ENCODE measurements around the gene APOD. TPM values are rescaled to one million over a fixed set of nuclear protein-coding genes. Genes with fewer than 3 reads are reported as not detected.

Gene APOD
- polyA plus RNA-seq, 6 donors from 2014 or later = 0.25 to 3.5 (median 1.9) TPM; not detected in 1

DNA sequence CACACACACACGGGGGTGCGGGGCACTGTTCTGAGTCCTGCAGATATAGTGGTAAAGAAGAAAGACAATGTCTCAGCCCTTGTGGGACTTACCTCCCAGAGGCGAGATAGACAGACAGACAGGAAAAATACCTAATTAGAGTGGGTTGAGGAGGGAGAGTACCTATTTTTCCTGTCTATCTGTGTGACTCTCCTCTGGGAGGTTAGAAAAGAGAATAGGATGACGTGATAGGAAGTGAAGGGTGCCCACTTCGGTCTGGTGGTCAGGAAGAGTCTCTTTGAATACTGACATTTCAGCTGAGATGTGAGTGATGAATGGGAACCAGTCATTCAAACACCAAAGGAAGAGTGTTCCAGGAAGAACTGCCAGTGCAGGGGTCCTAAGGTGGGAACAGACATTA is 4.1 kb upstream of the APOD start:
- Mint-ChIP-seq H3K27me3 (no peaks in the 10 kb centered on the region), H3K4me1 (peaks cover 0 to 2% (median 0%) of the 10 kb centered on the region in 3 donors), H3K27ac (no peak overlapping the region), H3K4me3 (no peak overlapping the region), H3K36me3 (no peaks in the 10 kb centered on the region), H3K9me3 (peaks cover 0 to 4% (median 0%) of the 10 kb centered on the region in 7 donors)
- no peak for DNase-seq
- peak in 1 of 2 donors; percentile 40 for ATAC-seq (ENCODE audit: low read depth in 2 of 2)

DNA sequence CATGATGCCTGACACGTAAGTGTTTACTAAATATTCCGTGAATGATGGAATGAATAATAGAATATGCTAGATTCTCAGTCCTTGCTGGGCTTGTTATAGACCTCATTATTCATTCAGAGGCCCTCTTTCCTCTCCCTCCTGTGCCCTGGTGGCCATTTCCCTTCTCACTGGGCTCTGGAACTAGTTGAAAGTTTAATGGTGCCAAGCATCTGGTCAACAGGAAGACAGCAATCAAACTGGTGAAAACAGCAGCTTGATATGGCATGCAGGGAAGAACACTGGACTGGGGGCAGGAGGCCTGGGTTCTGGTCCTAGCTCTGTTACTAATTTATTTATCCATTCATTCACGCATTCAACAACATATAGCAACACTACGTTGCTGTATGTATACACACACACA is 3.7 kb upstream of the APOD start:
- Mint-ChIP-seq H3K4me1 (peaks cover 0 to 2% (median 0%) of the 10 kb centered on the region in 3 donors), H3K27ac (no peak overlapping the region), H3K27me3 (no peaks in the 10 kb centered on the region), H3K4me3 (no peak overlapping the region), H3K9me3 (peaks cover 0 to 4% (median 0%) of the 10 kb centered on the region in 7 donors), H3K36me3 (no peaks in the 10 kb centered on the region)
- DNase-seq (no peak), ATAC-seq (ENCODE audit: low read depth in 2 of 2) (no peak)

DNA sequence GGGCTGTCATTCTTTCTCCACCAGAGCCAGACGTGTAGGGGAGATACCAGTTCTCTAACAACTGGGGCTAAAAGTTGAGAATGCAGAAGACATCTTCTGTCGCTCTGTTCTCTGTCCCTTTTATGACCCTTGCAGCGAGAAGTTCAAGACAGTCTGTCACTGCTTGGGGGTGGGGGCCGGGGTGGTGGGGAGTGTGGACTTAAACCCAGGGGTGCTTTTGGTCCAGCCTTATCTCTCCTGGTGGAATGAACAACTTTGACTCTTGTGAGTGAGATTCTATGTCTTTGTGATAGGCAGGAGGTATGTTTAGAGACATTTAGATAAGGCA is 767 bp upstream of the APOD start:
- Mint-ChIP-seq H3K4me3 (no peak overlapping the region), H3K36me3 (no peaks in the 10 kb centered on the region), H3K9me3 (no peaks in the 10 kb centered on the region), H3K27me3 (no peaks in the 10 kb centered on the region), H3K4me1 (peaks cover 0 to 2% (median 0%) of the 10 kb centered on the region in 3 donors), H3K27ac (no peak overlapping the region)
- no peak for DNase-seq
- ATAC-seq (ENCODE audit: low read depth in 2 of 2) = no peak

- Mint-ChIP-seq H3K4me3 (no peak overlapping the region), H3K27me3 (peaks cover 0 to 4% (median 0%) of the 10 kb centered on the region in 3 donors), H3K27ac (no peak overlapping the region), H3K4me1 (peaks cover 0 to 2% (median 0%) of the 10 kb centered on the region in 3 donors), H3K36me3 (no peaks in the 10 kb centered on the region), H3K9me3 (no peaks in the 10 kb centered on the region)
- no peak for DNase-seq
- no peak for ATAC-seq (ENCODE audit: low read depth in 2 of 2)
Measured at GRCh38 chr3:195582947-195583346, 793 bp downstream of the APOD start.

DNA sequence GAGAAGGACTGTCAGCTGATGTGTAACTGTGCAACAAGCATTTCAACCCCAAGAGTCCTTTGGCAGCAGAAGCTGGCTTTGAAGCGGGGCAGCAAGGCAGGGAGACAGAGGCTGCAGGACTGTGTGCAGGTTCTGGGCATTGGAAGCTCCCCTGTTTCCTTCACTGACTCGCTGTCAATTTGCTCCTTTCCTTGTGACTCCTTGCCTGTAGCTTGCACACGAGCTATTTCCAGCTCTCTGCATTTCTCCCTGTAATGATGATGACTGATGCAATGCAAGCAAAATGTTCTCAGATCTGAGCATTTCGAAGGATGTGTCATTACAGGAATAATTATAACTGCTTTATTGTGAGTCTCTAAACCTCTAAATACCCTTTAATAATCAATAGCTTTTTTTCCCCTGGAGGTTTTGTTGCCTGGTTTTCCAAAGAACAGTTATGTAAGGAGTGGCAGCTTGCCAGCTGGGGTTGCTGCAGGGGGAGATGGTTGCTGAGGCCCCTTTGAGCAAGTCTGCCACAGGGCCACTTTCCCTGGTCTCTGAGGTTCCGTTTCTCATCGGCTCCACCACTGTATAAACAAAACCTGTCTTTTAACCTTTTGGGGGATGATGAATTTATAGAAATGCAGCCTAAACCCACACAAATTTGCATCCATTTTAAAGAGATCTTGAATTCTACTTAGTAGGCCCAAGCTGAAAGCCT is 2.8 kb downstream of the APOD start:
- Mint-ChIP-seq H3K27ac (no peak overlapping the region), H3K4me1 (peaks cover 0 to 2% (median 0%) of the 10 kb centered on the region in 3 donors), H3K9me3 (no peaks in the 10 kb centered on the region), H3K36me3 (no peaks in the 10 kb centered on the region), H3K27me3 (peaks cover 0 to 4% (median 0%) of the 10 kb centered on the region in 3 donors), H3K4me3 (no peak overlapping the region)
- DNase-seq (no peak), ATAC-seq (ENCODE audit: low read depth in 2 of 2) (no peak)

DNA sequence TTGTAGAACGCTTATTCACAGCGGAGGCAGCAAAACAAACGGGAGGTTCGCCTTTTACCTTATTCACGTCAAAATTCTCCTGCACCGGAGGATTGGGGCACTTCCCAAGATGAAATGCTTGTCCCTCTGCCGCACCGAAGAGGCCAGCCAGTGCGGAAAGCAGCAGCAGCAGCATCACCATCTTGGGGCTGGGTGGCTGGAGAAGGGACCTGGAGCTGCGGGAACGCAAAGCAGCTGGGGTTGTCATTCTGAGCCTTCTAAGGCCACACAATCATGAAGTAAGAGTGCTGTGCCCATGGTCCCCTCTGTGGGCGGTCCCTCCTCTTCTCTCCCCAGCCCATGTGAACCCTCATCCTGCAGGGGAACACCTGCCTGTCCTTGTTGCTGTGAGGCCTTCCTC is 4.5 kb downstream of the APOD start:
- Mint-ChIP-seq H3K4me1 (peaks cover 0 to 2% (median 0%) of the 10 kb centered on the region in 3 donors), H3K27me3 (peaks cover 0 to 4% (median 0%) of the 10 kb centered on the region in 3 donors), H3K9me3 (no peaks in the 10 kb centered on the region), H3K36me3 (no peaks in the 10 kb centered on the region), H3K4me3 (no peak overlapping the region), H3K27ac (no peak overlapping the region)
- ATAC-seq (ENCODE audit: low read depth in 2 of 2) = no peak
- no peak for DNase-seq

- peaks cover 0 to 9% (median 0%) of the 10 kb centered on the region in 3 donors for H3K27me3 Mint-ChIP-seq
- no peak for DNase-seq
- no peaks in the 10 kb centered on the region for H3K9me3 Mint-ChIP-seq
- H3K36me3 Mint-ChIP-seq = no peaks in the 10 kb centered on the region
- H3K4me3 Mint-ChIP-seq = no peak overlapping the region
- no peaks in the 10 kb centered on the region for H3K4me1 Mint-ChIP-seq
- H3K27ac Mint-ChIP-seq = no peak overlapping the region
- ATAC-seq (ENCODE audit: low read depth in 2 of 2) = no peak
Measured at GRCh38 chr3:195578565-195578964, 5.2 kb downstream of the APOD start.

DNA sequence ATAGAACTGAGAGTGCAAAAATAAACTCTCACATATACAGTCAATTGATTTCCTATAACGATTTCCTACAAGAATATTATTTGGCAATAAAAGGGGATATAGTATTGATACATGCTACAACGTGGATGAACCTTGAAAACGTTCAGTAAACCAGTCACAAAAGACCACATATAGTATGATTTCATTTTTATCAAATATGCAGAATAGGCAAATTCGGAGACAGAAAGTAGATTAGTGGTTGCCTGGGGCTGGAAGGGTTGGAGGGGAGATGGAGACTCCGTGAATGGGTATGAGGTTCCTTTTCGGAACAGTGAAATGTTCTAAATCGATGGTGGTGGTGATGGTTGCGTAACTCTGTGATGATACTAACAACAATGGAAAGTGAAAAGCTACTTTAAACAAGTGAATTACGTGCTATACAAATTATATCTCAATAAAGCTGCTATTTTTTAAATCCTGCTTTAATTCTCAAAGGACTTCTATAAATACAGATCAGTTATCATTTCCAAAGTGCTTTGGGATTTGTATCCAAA is 6.0 kb downstream of the APOD start:
- no peak for ATAC-seq (ENCODE audit: low read depth in 2 of 2)
- H3K27me3 Mint-ChIP-seq = peaks cover 0 to 9% (median 0%) of the 10 kb centered on the region in 3 donors
- DNase-seq = no peak
- H3K27ac Mint-ChIP-seq = no peak overlapping the region
- H3K4me3 Mint-ChIP-seq = no peak overlapping the region
- H3K9me3 Mint-ChIP-seq = no peaks in the 10 kb centered on the region
- H3K4me1 Mint-ChIP-seq = no peaks in the 10 kb centered on the region
- no peaks in the 10 kb centered on the region for H3K36me3 Mint-ChIP-seq

DNA sequence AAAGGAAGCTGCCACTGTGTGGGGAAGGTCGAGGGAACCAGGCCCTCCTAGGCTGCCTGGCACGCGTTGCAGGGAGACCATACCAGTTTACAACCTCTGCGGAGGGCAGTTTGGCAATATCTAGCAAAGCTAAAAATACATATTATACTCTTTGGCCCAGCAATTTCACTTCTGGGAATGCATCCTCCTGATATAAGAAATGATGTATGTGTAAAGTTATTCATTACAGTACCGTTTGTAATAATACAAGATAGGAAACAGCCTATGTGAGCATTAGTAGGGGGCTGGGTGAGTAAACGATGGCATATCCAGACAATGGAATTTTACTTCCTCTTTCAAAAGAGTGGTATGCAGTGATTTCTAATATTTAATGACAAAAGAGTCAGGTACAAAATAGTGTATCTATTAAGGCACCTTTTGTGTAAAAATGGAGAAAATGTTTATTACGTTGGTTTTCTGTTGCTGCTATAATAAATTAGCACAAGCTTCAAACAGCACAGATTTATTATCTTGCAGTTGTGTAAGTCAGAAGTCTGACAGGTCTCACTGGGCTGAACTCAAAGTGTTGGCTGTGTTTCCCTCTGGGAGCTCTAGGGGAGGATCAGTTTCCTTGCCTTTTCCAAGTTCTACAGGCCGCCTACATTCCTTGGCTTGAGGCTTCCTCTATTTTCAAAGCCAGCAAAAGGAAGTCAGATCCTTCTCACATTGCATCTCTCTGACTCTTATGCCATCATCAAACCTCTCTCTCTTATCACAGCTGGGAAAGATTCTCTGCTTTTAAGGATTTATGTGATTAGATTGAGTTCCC is 9.0 kb downstream of the APOD start:
- no peak overlapping the region for H3K4me3 Mint-ChIP-seq
- DNase-seq = no peak
- no peak for ATAC-seq (ENCODE audit: low read depth in 2 of 2)
- H3K27ac Mint-ChIP-seq = no peak overlapping the region
- H3K4me1 Mint-ChIP-seq = peaks cover 0 to 8% (median 5%) of the 10 kb centered on the region in 3 donors
- H3K36me3 Mint-ChIP-seq = no peaks in the 10 kb centered on the region
- H3K9me3 Mint-ChIP-seq = no peaks in the 10 kb centered on the region
- H3K27me3 Mint-ChIP-seq = peaks cover 0 to 9% (median 0%) of the 10 kb centered on the region in 3 donors

DNA sequence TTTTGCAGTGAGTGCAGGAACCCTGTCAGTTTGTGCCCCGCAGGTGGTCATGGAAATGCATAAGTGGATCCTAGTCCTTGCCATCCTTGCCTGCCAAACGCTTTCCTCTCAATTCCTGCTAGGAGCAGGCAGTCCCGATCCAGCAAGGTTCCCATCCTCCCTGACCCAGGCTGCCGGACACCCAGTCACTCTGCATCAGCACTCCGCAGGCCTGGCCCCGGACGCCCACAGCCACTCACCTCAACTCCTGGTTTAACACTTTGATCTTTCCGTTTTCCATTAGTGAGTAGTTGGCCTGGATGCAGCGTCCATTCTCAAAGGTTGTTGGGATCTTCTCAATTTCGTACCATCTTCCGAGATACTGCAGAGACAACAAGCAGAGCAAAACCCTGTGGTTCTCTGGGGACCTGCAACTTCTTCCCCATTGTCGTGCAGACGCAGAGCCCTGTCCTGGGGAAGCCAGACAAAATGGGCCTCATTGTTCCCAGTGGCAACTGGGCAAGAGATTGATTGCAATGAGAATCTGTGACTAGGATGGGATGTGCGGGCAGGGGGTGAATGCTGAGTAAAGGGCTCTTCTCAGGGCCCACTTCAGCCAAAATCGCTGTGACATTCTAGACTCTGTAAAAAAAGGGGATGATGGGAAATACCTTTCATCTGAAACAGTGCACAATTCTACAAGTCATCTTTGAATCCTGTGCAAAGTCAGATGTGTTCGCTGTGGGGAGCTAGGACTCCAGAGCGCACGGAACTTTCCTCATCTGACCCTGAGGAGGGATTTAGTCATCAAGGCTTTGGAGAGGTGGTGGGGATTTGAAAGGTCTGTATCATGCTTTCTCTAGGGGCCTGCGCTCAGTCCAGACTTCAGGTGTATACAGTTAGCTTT is 9.9 kb downstream of the APOD start:
- no peaks in the 10 kb centered on the region for H3K36me3 Mint-ChIP-seq
- no peak for ATAC-seq (ENCODE audit: low read depth in 2 of 2)
- H3K27ac Mint-ChIP-seq = peak overlapping the region in 1 of 6 donors; percentile 80
- H3K9me3 Mint-ChIP-seq = no peaks in the 10 kb centered on the region
- no peak overlapping the region for H3K4me3 Mint-ChIP-seq
- peaks cover 6 to 11% (median 7%) of the 10 kb centered on the region in 3 donors for H3K4me1 Mint-ChIP-seq
- DNase-seq = no peak
- peaks cover 0 to 7% (median 1%) of the 10 kb centered on the region in 3 donors for H3K27me3 Mint-ChIP-seq

GRCh38 chr3:195571361-195571760 is 12.4 kb downstream of the APOD start:
- Mint-ChIP-seq H3K27me3 (peaks cover 0 to 12% (median 10%) of the 10 kb centered on the region in 3 donors), H3K4me1 (peaks cover 13 to 16% (median 14%) of the 10 kb centered on the region in 3 donors), H3K4me3 (no peak overlapping the region), H3K9me3 (no peaks in the 10 kb centered on the region), H3K36me3 (no peaks in the 10 kb centered on the region), H3K27ac (peak overlapping the region in 1 of 6 donors; percentile 37)
- ATAC-seq (ENCODE audit: low read depth in 2 of 2) (no peak), DNase-seq (no peak)

- ATAC-seq (ENCODE audit: low read depth in 2 of 2) (no peak), DNase-seq (no peak)
- H3K9me3 Mint-ChIP-seq = no peaks in the 10 kb centered on the region
- peaks cover 0 to 13% (median 10%) of the 10 kb centered on the region in 3 donors for H3K27me3 Mint-ChIP-seq
- H3K27ac Mint-ChIP-seq = no peak overlapping the region
- peaks cover 13 to 16% (median 14%) of the 10 kb centered on the region in 3 donors for H3K4me1 Mint-ChIP-seq
- H3K36me3 Mint-ChIP-seq = no peaks in the 10 kb centered on the region
- no peak overlapping the region for H3K4me3 Mint-ChIP-seq
Measured at GRCh38 chr3:195570912-195571311, 12.8 kb downstream of the APOD start.

- ATAC-seq (ENCODE audit: low read depth in 2 of 2) (peak in 1 of 2 donors; percentile 41), DNase-seq (no peak)
- H3K27me3 Mint-ChIP-seq = peaks cover 0 to 13% (median 10%) of the 10 kb centered on the region in 3 donors
- no peaks in the 10 kb centered on the region for H3K9me3 Mint-ChIP-seq
- H3K27ac Mint-ChIP-seq = no peak overlapping the region
- peak overlapping the region in 1 of 8 donors; percentile 22 for H3K4me3 Mint-ChIP-seq
- no peaks in the 10 kb centered on the region for H3K36me3 Mint-ChIP-seq
- H3K4me1 Mint-ChIP-seq = peaks cover 13 to 16% (median 14%) of the 10 kb centered on the region in 3 donors
Measured at GRCh38 chr3:195570344-195570743, 13.4 kb downstream of the APOD start.

All from naive B cell (primary cell).